Astrocyte (in vitro differentiated cells and primary cell): ENCODE measurements around the gene MOV10L1.

Experiments used
- CTCF ChIP-seq: IDR thresholded peaks from 2 replicates; pipeline ENCODE4 v1.5.1; 2011; ENCODE audit warnings: low read depth, mild to moderate bottlenecking, inconsistent platforms, low read length, moderate library complexity; ENCODE audit not compliant: insufficient read depth
- EZH2 ChIP-seq: IDR thresholded peaks from 2 replicates; pipeline ENCODE4 v1.6.1; 2012; ENCODE audit warnings: mild to moderate bottlenecking, low read length, inconsistent platforms; ENCODE audit not compliant: insufficient read depth

- no peak for TF ChIP-seq CTCF
- TF ChIP-seq EZH2 = no peak
Measured at GRCh38 chr22:50160947-50161346, 71.1 kb downstream of the MOV10L1 start.
